ENCODE results near the gene PPP2R5C.

- TF ChIP-seq ZFP3 (CRISPR knock-in tag; IDR thresholded peaks at IDR 0.05) = no peak
- TF ChIP-seq, protein P1, sequence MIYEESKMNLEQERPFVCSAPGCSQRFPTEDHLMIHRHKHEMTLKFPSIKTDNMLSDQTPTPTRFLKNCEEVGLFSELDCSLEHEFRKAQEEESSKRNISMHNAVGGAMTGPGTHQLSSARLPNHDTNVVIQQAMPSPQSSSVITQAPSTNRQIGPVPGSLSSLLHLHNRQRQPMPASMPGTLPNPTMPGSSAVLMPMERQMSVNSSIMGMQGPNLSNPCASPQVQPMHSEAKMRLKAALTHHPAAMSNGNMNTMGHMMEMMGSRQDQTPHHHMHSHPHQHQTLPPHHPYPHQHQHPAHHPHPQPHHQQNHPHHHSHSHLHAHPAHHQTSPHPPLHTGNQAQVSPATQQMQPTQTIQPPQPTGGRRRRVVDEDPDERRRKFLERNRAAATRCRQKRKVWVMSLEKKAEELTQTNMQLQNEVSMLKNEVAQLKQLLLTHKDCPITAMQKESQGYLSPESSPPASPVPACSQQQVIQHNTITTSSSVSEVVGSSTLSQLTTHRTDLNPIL (CRISPR knock-in tag; IDR thresholded peaks at IDR 0.05; ENCODE audit: low read depth) = no peak
Observed at GRCh38 chr14:101893759-101894158, 132.2 kb downstream of the PPP2R5C start.

All from SK-N-SH treated with all-trans-retinoic acid at 6 μM for 48 hours (cell line).